GM18870 (cell line): ENCODE measurements around the gene PML.
A peak's percentile ranks its signal among the peaks of the same experiment; 100 is the strongest.
"Not testable (repeated sequence)": the region's sequence is repeated elsewhere in the genome, so short reads cannot be mapped to it uniquely, and the experiment has no call there.

Experiments
- ATAC-seq: cut with Tn5 transposase; IDR thresholded peaks from one replicate; pipeline ENCODE4 v1.9.1; 2021; ENCODE audit warnings: moderate library complexity; ENCODE audit not compliant: unreplicated experiment

Gene PML

GRCh38 chr15:73959012-73959581, 35.4 kb upstream of the PML start:
- no peak for ATAC-seq

- no peak for ATAC-seq
These were observed 34.7 kb upstream of the PML start for GRCh38 chr15:73959801-73960200.

GRCh38 chr15:73960472-73961070, 33.9 kb upstream of the PML start:
- not testable (repeated sequence) for ATAC-seq

GRCh38 chr15:73962433-73962832, 32.1 kb upstream of the PML start:
- ATAC-seq: no peak

- ATAC-seq: no peak
These were observed 29.8 kb upstream of the PML start for GRCh38 chr15:73964736-73965093.

GRCh38 chr15:73965094-73965757, 29.3 kb upstream of the PML start:
- no peak for ATAC-seq

GRCh38 chr15:73965758-73966113, 28.8 kb upstream of the PML start:
- peak; percentile 57 for ATAC-seq

GRCh38 chr15:73968461-73968860, 26.1 kb upstream of the PML start:
- ATAC-seq: no peak

- ATAC-seq: no peak
These were observed 25.3 kb upstream of the PML start for GRCh38 chr15:73969151-73969759.

- no peak for ATAC-seq
These were observed 21.4 kb upstream of the PML start for GRCh38 chr15:73972984-73973682.

GRCh38 chr15:73973683-73974200, 20.8 kb upstream of the PML start:
- ATAC-seq: not testable (repeated sequence)

- ATAC-seq: not testable (repeated sequence)
These were observed 18.9 kb upstream of the PML start for GRCh38 chr15:73975440-73976125.

- ATAC-seq: no peak
These were observed 15.6 kb upstream of the PML start for GRCh38 chr15:73978896-73979295.

GRCh38 chr15:73979636-73980035, 14.9 kb upstream of the PML start:
- no peak for ATAC-seq

- ATAC-seq: no peak
These were observed 12.7 kb upstream of the PML start for GRCh38 chr15:73981761-73982221.

- ATAC-seq: no peak
These were observed 12.1 kb upstream of the PML start for GRCh38 chr15:73982222-73982962.

- no peak for ATAC-seq
These were observed 11.2 kb upstream of the PML start for GRCh38 chr15:73983211-73983727.

- no peak for ATAC-seq
These were observed 10.7 kb upstream of the PML start for GRCh38 chr15:73983773-73984172.

- ATAC-seq: no peak
These were observed 10.1 kb upstream of the PML start for GRCh38 chr15:73984208-73984979.
